Epithelial cell of esophagus (primary cell): ENCODE data around the gene UQCR10.

Source experiments
- DNase-seq: peaks from one replicate; pipeline ENCODE4 v3.0.0; 2010; ENCODE audit warnings: low read depth
- H3K4me3 ChIP-seq: 2 replicates; pipeline ENCODE4 v1.5.1; 2011; ENCODE audit warnings: mild to moderate bottlenecking, low read length, control low read depth
- CTCF ChIP-seq: IDR thresholded peaks from 2 replicates; pipeline ENCODE4 v1.5.1; 2011; ENCODE audit warnings: low read depth, mild to moderate bottlenecking, low read length, control low read depth, inconsistent platforms; ENCODE audit not compliant: insufficient read depth; ENCODE audit errors: missing control alignments

The UQCR10 gene

GRCh38 chr22:29773233-29773632 is 6.1 kb downstream of the UQCR10 start:
- peak; percentile 92 for DNase-seq

GRCh38 chr22:29780220-29780619 is 13.1 kb downstream of the UQCR10 start:
- TF ChIP-seq CTCF = no peak
- no peak for DNase-seq
- H3K4me3 ChIP-seq = no peak overlapping the region

More at GRCh38 chr22:29773233-29773632, 6.1 kb downstream of the UQCR10 start:
- TF ChIP-seq CTCF = no peak
- no peak overlapping the region for H3K4me3 ChIP-seq

- TF ChIP-seq CTCF = no peak
- DNase-seq = peak; percentile 82
- H3K4me3 ChIP-seq = no peak overlapping the region
Observed at GRCh38 chr22:29780748-29781676, 13.8 kb downstream of the UQCR10 start.

- no peak for TF ChIP-seq CTCF
- peak; percentile 77 for DNase-seq
- H3K4me3 ChIP-seq = no peak overlapping the region
Observed at GRCh38 chr22:29782061-29782845, 15.1 kb downstream of the UQCR10 start.

GRCh38 chr22:29784451-29785361 is 17.5 kb downstream of the UQCR10 start:
- TF ChIP-seq CTCF = no peak
- DNase-seq = no peak
- no peak overlapping the region for H3K4me3 ChIP-seq

GRCh38 chr22:29786031-29786430 is 18.9 kb downstream of the UQCR10 start:
- no peak overlapping the region for H3K4me3 ChIP-seq
- DNase-seq = no peak
- no peak for TF ChIP-seq CTCF
